ENCODE measurements around the gene OR6J1. TPM values are rescaled to one million over a fixed set of nuclear protein-coding genes. Genes with fewer than 3 reads are reported as not detected.

The OR6J1 gene
- total RNA-seq, 1 donor from 2014 or later, result not detected

DNA sequence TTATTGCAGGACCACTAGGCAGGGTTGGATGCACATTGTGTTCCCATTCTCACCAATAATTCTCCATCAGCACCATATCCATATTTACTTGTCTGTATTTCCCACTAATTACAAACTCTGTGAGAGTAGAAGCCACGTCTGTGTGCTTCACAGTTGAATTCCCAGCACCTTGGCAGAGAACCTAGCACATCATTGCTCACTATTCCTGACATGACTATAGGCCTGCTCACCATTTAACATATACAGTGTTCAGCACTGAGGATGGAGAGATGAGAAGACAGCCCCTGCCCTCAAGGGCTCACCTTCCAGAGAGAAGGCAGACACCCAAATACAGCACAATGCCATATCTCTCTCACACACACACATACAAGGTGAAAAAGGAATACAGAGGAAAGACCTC lies 60.2 kb downstream of the OR6J1 start:
- intact Hi-C loops (cut with micrococcal nuclease), result loop anchor here (10.0 kb wide), 2 partner anchors 741 to 971 kb away; partner anchors contain the start of genes PABPN1, THTPA and ZFHX2

Other genes starting within 250 kb of the OR6J1 start
- gene DAD1, start 55.1 kb downstream of the OR6J1 start, total RNA-seq, result 177 and 190 TPM in 2 replicates
- gene ABHD4, start 46.1 kb downstream of the OR6J1 start, total RNA-seq, result 16.1 and 18.6 TPM in 2 replicates
- 119 and 120 TPM in 2 replicates for gene OXA1L, start 122.3 kb upstream of the OR6J1 start, total RNA-seq
- gene SLC7A7, start 171.1 kb upstream of the OR6J1 start, total RNA-seq, result 0.54 TPM in 1 of 2 replicates, not detected in the other
- gene MRPL52, start 185.5 kb upstream of the OR6J1 start, total RNA-seq, result 136 and 138 TPM in 2 replicates
- 2.1 and 3.2 TPM in 2 replicates for gene MMP14, start 192.2 kb upstream of the OR6J1 start, total RNA-seq
- gene LRP10, start 227.4 kb upstream of the OR6J1 start, total RNA-seq, result 78.4 and 82.0 TPM in 2 replicates
- gene REM2, start 238.9 kb upstream of the OR6J1 start, total RNA-seq, result 0.51 and 1.0 TPM in 2 replicates

Measured in T-helper 1 cell treated with Interleukin-12 subunit alpha and Interleukin-12 subunit beta and Interleukin-4 antibody, amounts not matched to agents 30 ng/mL and 1 ng/mL, for 36 hours (primary cell).